WTC11 (cell line): ENCODE data around the gene EMC8. TPM values are rescaled to one million over a fixed set of nuclear protein-coding genes. Genes with fewer than 3 reads are reported as not detected.

Source experiments
- ATAC-seq: fragments of 200-7000 bp; cut with Tn5 transposase; 2 replicates; pipeline ENCODE4 v1.10.0; 2021; ENCODE audit warnings: mild to moderate bottlenecking, moderate library complexity
- CTCF ChIA-PET: fragments of 300-600 bp; sonication (Branson Sonifier 250); formaldehyde crosslinking; loops from one replicate; lab custom pipeline; 2021; ENCODE audit warnings: antibody characterized with exemption; lab: Charles Lee
- POLR2A ChIA-PET: fragments of 350-600 bp; sonication (Branson Sonifier 250); formaldehyde crosslinking; loops from one replicate; lab custom pipeline; 2021; ENCODE audit warnings: antibody characterized with exemption; lab: Charles Lee
- DNase-seq: peaks from one replicate; pipeline ENCODE4 v3.0.0; 2021; ENCODE audit warnings: low spot score
- H3K27ac Mint-ChIP-seq: 2 replicates; pipeline ENCODE4 v1.8.0; 2021; ENCODE audit warnings: mixed read lengths
- H3K27me3 Mint-ChIP-seq: 2 replicates; pipeline ENCODE4 v1.8.0; 2021; ENCODE audit warnings: low read depth, mild to moderate bottlenecking, moderate library complexity, mixed read lengths
- H3K36me3 Mint-ChIP-seq: 2 replicates; pipeline ENCODE4 v1.8.0; 2021; ENCODE audit warnings: mixed read lengths
- H3K4me1 Mint-ChIP-seq: 2 replicates; pipeline ENCODE4 v1.8.0; 2022; ENCODE audit warnings: mixed read lengths
- H3K4me3 Mint-ChIP-seq: 2 replicates; pipeline ENCODE4 v1.8.0; 2021; ENCODE audit warnings: mild to moderate bottlenecking, moderate library complexity, mixed read lengths
- H3K9me3 Mint-ChIP-seq: 2 replicates; pipeline ENCODE4 v1.8.0; 2021; ENCODE audit warnings: mixed read lengths
- ATF1 ChIP-seq: sonication (generic); formaldehyde crosslinking; IDR thresholded peaks from 2 replicates; pipeline ENCODE4 v1.8.1; 2023; ENCODE audit warnings: mild to moderate bottlenecking, moderate library complexity, missing genetic modification reagents
- ATF3 ChIP-seq: sonication (generic); formaldehyde crosslinking; conservative IDR thresholded peaks from 2 replicates; pipeline ENCODE4 v1.8.1; 2022; ENCODE audit warnings: mild to moderate bottlenecking, missing genetic modification reagents
- CDX4 ChIP-seq: fragments of 250-450 bp; sonication (Bioruptor Pico); IDR thresholded peaks from 2 replicates; pipeline ENCODE4 v1.9.0; 2021; ENCODE audit warnings: moderate library complexity, mild to moderate bottlenecking, inconsistent platforms, borderline replicate concordance
- CREM ChIP-seq: sonication (generic); formaldehyde crosslinking; IDR thresholded peaks from 2 replicates; pipeline ENCODE4 v1.8.1; 2022; ENCODE audit warnings: mild to moderate bottlenecking, missing genetic modification reagents, moderate library complexity
- FOXP4 ChIP-seq: sonication (generic); formaldehyde crosslinking; IDR thresholded peaks from 2 replicates; pipeline ENCODE4 v1.8.0; 2022; ENCODE audit warnings: mild to moderate bottlenecking, missing genetic modification reagents
- JAZF1 ChIP-seq: fragments of 250-450 bp; sonication (Bioruptor Pico); IDR thresholded peaks from 2 replicates; pipeline ENCODE4 v1.9.0; 2021; ENCODE audit warnings: moderate library complexity, mild to moderate bottlenecking, inconsistent platforms
- KAT7 ChIP-seq: sonication (generic); formaldehyde crosslinking; IDR thresholded peaks from 2 replicates; pipeline ENCODE4 v1.8.1; 2023; ENCODE audit warnings: missing genetic modification reagents, mild to moderate bottlenecking, borderline replicate concordance
- MAX ChIP-seq: sonication (generic); formaldehyde crosslinking; IDR thresholded peaks from 2 replicates; pipeline ENCODE4 v1.8.0; 2022; ENCODE audit warnings: mild to moderate bottlenecking, missing genetic modification reagents
- MLX ChIP-seq: sonication (generic); formaldehyde crosslinking; IDR thresholded peaks from 2 replicates; pipeline ENCODE4 v1.8.1; 2023; ENCODE audit warnings: mild to moderate bottlenecking, missing genetic modification reagents, moderate library complexity
- MXD4 ChIP-seq: fragments of 250-450 bp; sonication (Bioruptor Pico); IDR thresholded peaks from 2 replicates; pipeline ENCODE4 v1.8.0; 2021; ENCODE audit warnings: mild to moderate bottlenecking, moderate library complexity, borderline replicate concordance
- NR1H2 ChIP-seq: sonication (generic); formaldehyde crosslinking; IDR thresholded peaks from 2 replicates; pipeline ENCODE4 v1.9.0; 2021; ENCODE audit warnings: mild to moderate bottlenecking, moderate library complexity, missing genetic modification reagents
- PREB ChIP-seq: sonication (generic); formaldehyde crosslinking; IDR thresholded peaks from 2 replicates; pipeline ENCODE4 v1.8.1; 2022; ENCODE audit warnings: mild to moderate bottlenecking, missing genetic modification reagents, moderate library complexity, borderline replicate concordance
- SMAD4 ChIP-seq: sonication (generic); formaldehyde crosslinking; IDR thresholded peaks from 2 replicates; pipeline ENCODE4 v1.8.0; 2022; ENCODE audit warnings: mild to moderate bottlenecking, missing genetic modification reagents
- USF1 ChIP-seq: sonication (generic); formaldehyde crosslinking; IDR thresholded peaks from 2 replicates; pipeline ENCODE4 v1.8.0; 2022; ENCODE audit warnings: mild to moderate bottlenecking, missing genetic modification reagents
- ZBTB43 ChIP-seq: sonication (generic); formaldehyde crosslinking; IDR thresholded peaks from 2 replicates; pipeline ENCODE4 v1.8.1; 2023; ENCODE audit warnings: mild to moderate bottlenecking, missing genetic modification reagents
- ZMAT4 ChIP-seq: fragments of 250-450 bp; sonication (Bioruptor Pico); IDR thresholded peaks from 2 replicates; pipeline ENCODE4 v1.9.0; 2021; ENCODE audit warnings: mild to moderate bottlenecking
- ZNF416 ChIP-seq: fragments of 250-450 bp; sonication (Bioruptor Pico); IDR thresholded peaks from 2 replicates; pipeline ENCODE4 v1.9.0; 2021; ENCODE audit warnings: mild to moderate bottlenecking, inconsistent platforms
- ZNF512 ChIP-seq: sonication (generic); formaldehyde crosslinking; IDR thresholded peaks from 2 replicates; pipeline ENCODE4 v1.8.1; 2022; ENCODE audit warnings: missing genetic modification reagents, borderline replicate concordance
- total RNA-seq: library from RNA; stranded (reverse); gene quantifications from 3 replicates; pipeline ENCODE4 v1.2.3, GENCODE V29; 2021

EMC8 gene
- total RNA-seq, 1 experiment from 2014 or later: 55.2 TPM

GRCh38 chr16:85835956-85836705 lies 36.8 kb upstream of the EMC8 start:
- no peak for DNase-seq
- ATAC-seq: no peak
- POLR2A ChIA-PET: no interaction called here
- no peak for TF ChIP-seq ATF1 (CRISPR knock-in tag)
- no peak for TF ChIP-seq PREB (CRISPR knock-in tag)
- TF ChIP-seq USF1 (CRISPR knock-in tag): no peak
- TF ChIP-seq KAT7 (CRISPR knock-in tag): no peak
- H3K27ac Mint-ChIP-seq: no peak overlapping the region
- peaks cover 30% of the 10 kb centered on the region for H3K9me3 Mint-ChIP-seq
- no peaks in the 10 kb centered on the region for H3K4me1 Mint-ChIP-seq
- no peak overlapping the region for H3K4me3 Mint-ChIP-seq
- H3K36me3 Mint-ChIP-seq: peaks cover 8% of the 10 kb centered on the region; the same call in 1 of the 2 replicates
- CTCF ChIA-PET: interaction anchor here (0.6 to 10.4 kb wide), 4 partner anchors 16 to 126 kb away, joined by 3 to 67 read pairs (median 3); no protein-coding TSS in a partner anchor
- peaks cover 17% of the 10 kb centered on the region for H3K27me3 Mint-ChIP-seq

- Mint-ChIP-seq H3K27ac (no peak overlapping the region), H3K4me3 (no peak overlapping the region), H3K9me3 (peaks cover 30% of the 10 kb centered on the region), H3K4me1 (no peaks in the 10 kb centered on the region), H3K36me3 (peaks cover 8% of the 10 kb centered on the region; the same call in 1 of the 2 replicates), H3K27me3 (peaks cover 17% of the 10 kb centered on the region)
- TF ChIP-seq MXD4 (CRISPR knock-in tag) (no peak), MAX (CRISPR knock-in tag) (no peak), ZNF512 (CRISPR knock-in tag) (no peak), FOXP4 (CRISPR knock-in tag) (no peak), ZNF416 (CRISPR knock-in tag) (no peak), ZBTB43 (CRISPR knock-in tag) (no peak), CREM (CRISPR knock-in tag) (no peak), ATF3 (CRISPR knock-in tag) (no peak), JAZF1 (CRISPR knock-in tag) (no peak), SMAD4 (CRISPR knock-in tag) (no peak), CDX4 (CRISPR knock-in tag) (no peak), ZMAT4 (CRISPR knock-in tag) (no peak), NR1H2 (CRISPR knock-in tag) (no peak), MLX (CRISPR knock-in tag) (no peak)
- no peak for ATAC-seq
- CTCF ChIA-PET: interaction anchor here (0.6 to 10.4 kb wide), 4 partner anchors 15 to 237 kb away, joined by 3 to 67 read pairs (median 4); no protein-coding TSS in a partner anchor
- POLR2A ChIA-PET: no interaction called here
- DNase-seq: no peak
Measured at GRCh38 chr16:85835227-85835751, 35.9 kb upstream of the EMC8 start.
